Activated CD4-positive, alpha-beta memory T cell treated with anti-CD3 and anti-CD28 coated beads, Interleukin-2, amount 10 ng/mL, durations not matched to agents 7 days and 5 days (primary cell): ENCODE results near the gene SLX4IP. TPM values are rescaled to one million over a fixed set of nuclear protein-coding genes. Genes with fewer than 3 reads are reported as not detected.

ENCODE experiments used
- CTCF ChIA-PET: fragments of 350-600 bp; sonication (Branson Sonifier 250); formaldehyde crosslinking; loops from one replicate; lab custom pipeline; 2021; ENCODE audit warnings: antibody characterized with exemption, inconsistent platforms; lab: Charles Lee
- POLR2A ChIA-PET: fragments of 350-600 bp; sonication (Branson Sonifier 250); formaldehyde crosslinking; loops from one replicate; lab custom pipeline; 2021; ENCODE audit warnings: antibody characterized with exemption; lab: Charles Lee
- DNase-seq: peaks from one replicate; pipeline ENCODE4 v3.0.0-alpha.2; 2020
- H3K27ac Mint-ChIP-seq: one replicate; pipeline ENCODE4 v1.8.0; 2021; ENCODE audit warnings: mild to moderate bottlenecking, mixed read lengths
- H3K27me3 Mint-ChIP-seq: one replicate; pipeline ENCODE4 v1.8.0; 2021; ENCODE audit warnings: mixed read lengths
- H3K36me3 Mint-ChIP-seq: one replicate; pipeline ENCODE4 v1.8.0; 2021; ENCODE audit warnings: low read depth, mixed read lengths
- H3K4me1 Mint-ChIP-seq: one replicate; pipeline ENCODE4 v1.8.0; 2021; ENCODE audit warnings: mixed read lengths
- H3K4me3 Mint-ChIP-seq: one replicate; pipeline ENCODE4 v1.8.0; 2021; ENCODE audit warnings: mild to moderate bottlenecking, mixed read lengths
- H3K9me3 Mint-ChIP-seq: one replicate; pipeline ENCODE4 v1.8.0; 2021; ENCODE audit warnings: mixed read lengths
- total RNA-seq, 2 experiments: library from RNA; stranded (reverse); gene quantifications; one replicate each; pipeline ENCODE4 v1.2.3, GENCODE V29; 2021

The SLX4IP gene
- total RNA-seq, 2 experiments from 2014 or later: 6.2 TPM

DNA sequence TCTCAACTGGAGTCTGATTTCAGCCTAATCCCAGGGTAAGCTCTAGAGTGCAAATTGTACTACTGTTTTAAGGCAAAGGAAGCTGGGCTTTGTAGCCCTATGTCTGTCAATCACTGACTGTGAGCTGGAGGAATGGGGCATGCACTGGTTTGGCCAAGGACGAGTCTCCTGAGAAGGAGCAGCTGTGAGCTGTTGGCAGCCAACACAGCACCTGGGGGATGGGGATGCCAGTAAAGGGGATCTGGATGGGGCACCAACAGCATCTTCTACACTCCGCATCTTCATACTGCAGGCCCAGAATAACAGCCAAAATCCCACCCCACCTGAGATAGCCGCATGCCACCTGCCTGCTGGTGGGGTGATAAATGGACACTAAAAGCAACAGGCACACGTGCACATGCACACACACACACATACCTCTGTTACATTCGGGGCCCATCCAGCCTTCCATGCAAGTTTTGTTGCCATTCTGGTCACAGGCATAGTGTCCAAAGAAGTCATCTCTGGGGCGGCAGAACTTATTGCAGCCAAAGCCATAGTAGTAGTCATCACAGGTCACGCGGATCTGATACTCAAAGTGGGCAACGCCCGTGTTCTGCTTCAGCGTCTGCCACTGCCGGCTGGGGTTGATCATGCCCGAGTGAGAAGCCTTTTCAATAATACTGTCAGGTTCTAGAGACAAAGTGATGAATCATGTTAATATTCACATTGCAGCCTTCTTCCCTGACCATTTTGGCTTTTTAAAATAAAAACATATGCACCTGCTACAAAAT, 223.1 kb downstream of the SLX4IP start:
- Mint-ChIP-seq H3K36me3 (no peaks in the 10 kb centered on the region), H3K27ac (no peak overlapping the region), H3K9me3 (no peaks in the 10 kb centered on the region), H3K27me3 (peaks cover 50% of the 10 kb centered on the region), H3K4me3 (no peak overlapping the region), H3K4me1 (no peaks in the 10 kb centered on the region)
- ChIA-PET POLR2A (no interaction called here), CTCF (no interaction called here)
- DNase-seq: no peak

DNA sequence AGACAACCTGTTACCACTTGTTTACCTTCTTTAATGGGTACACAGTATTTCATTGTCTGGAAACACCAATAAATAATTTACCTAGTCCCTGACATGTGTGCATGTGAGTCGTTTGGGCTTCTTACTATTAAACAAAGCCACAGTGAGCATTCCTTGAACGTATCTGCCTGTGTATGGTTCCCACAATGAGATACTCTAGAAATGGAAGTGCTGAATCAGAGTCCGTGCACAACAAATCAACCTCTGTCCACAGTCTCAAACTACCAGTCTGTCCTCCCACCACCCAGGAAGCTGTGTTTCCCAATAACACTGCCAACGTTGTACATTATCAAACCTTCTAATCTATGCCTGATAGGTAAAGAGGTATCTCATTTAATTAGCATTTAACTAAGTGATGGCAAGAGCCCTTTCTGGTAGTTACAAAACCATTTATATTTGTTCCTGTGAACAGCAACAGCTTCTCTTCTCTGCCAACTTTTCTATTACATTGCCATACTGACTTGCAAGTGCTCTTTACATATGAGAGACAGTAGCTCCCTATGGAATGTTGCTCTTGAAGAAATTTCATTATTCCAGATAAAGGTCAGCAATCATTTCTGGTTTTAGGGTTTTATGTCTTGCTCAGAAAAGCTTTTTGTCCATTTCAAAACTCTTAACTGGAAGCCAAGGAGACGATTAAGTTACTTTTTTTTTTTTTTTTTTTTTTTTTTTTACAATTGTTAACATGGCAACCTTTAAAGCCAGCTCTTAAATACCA, 223.9 kb downstream of the SLX4IP start:
- no peak for DNase-seq
- ChIA-PET POLR2A (no interaction called here), CTCF (no interaction called here)
- no peaks in the 10 kb centered on the region for H3K36me3 Mint-ChIP-seq
- peaks cover 54% of the 10 kb centered on the region for H3K27me3 Mint-ChIP-seq
- no peaks in the 10 kb centered on the region for H3K9me3 Mint-ChIP-seq
- no peak overlapping the region for H3K27ac Mint-ChIP-seq
- no peaks in the 10 kb centered on the region for H3K4me1 Mint-ChIP-seq
- H3K4me3 Mint-ChIP-seq: no peak overlapping the region

DNA sequence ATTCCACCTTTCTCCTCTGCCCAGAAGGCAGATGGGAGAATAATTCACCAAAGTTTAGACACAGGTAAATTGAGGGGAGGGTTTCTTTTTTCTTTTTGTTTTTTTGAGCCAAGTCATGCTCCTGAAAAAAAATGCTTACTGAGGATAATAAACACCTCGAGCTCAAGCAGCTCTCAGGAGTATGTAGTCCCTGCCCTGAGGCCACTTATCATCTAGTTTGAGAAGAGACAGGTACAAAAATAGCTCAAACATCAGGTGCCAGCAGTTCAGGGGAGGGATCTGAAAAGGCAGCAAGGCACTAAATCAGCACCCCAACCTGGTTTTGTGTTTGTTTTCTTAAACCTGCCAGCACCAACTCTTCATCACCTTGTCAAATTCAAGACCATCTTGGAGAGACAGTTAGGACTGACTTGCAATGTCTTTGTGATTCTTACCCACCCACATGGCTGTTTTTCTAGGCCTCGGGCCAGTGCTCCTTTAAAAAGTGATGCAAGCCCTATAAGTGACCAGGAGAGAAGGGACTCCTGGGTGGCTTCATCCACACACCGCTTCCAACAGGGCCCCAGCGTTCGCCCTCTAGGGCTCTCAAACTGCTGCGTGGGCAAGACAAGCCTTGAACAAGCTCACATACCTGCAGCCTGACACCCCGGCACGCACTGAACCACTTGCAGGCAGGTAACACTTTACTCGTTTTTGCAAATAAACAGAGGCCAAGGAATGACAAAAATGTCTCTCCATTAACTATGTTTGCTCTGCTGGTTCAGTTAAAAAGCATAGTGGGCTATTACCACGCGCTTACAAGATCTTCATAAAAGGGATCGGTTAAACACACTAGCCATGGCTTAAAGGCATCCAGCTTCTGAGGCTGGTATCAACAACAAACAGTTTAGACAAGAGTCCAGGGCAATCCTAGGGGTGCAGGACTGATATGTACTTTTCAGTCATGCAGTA, 224.8 kb downstream of the SLX4IP start:
- Mint-ChIP-seq H3K9me3 (no peaks in the 10 kb centered on the region), H3K27me3 (peaks cover 51% of the 10 kb centered on the region), H3K4me1 (no peaks in the 10 kb centered on the region), H3K36me3 (no peaks in the 10 kb centered on the region), H3K4me3 (no peak overlapping the region), H3K27ac (no peak overlapping the region)
- no peak for DNase-seq
- ChIA-PET CTCF (no interaction called here), POLR2A (no interaction called here)

DNA sequence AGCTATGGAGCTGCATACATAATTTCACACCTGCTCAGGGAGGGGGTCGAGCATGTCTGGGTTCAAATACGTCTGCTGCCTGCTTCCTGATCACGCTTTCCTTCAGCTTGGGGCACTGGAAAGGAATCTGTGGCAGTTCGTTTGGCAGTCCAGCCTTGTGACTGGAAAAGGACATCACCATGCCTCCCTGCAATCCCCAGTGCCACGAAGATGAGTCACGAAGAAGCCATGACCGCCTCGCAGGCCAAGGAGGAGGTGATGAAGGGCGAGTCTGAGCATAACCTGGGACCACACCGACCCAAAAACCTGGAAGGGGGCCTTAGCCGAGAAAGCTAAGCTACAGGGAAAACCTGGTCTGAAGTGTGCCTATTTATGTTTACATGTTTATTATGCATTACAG, 225.6 kb downstream of the SLX4IP start:
- ChIA-PET POLR2A (no interaction called here), CTCF (no interaction called here)
- no peaks in the 10 kb centered on the region for H3K9me3 Mint-ChIP-seq
- no peaks in the 10 kb centered on the region for H3K4me1 Mint-ChIP-seq
- H3K27ac Mint-ChIP-seq: no peak overlapping the region
- H3K4me3 Mint-ChIP-seq: no peak overlapping the region
- no peak for DNase-seq
- peaks cover 55% of the 10 kb centered on the region for H3K27me3 Mint-ChIP-seq
- H3K36me3 Mint-ChIP-seq: no peaks in the 10 kb centered on the region

DNA sequence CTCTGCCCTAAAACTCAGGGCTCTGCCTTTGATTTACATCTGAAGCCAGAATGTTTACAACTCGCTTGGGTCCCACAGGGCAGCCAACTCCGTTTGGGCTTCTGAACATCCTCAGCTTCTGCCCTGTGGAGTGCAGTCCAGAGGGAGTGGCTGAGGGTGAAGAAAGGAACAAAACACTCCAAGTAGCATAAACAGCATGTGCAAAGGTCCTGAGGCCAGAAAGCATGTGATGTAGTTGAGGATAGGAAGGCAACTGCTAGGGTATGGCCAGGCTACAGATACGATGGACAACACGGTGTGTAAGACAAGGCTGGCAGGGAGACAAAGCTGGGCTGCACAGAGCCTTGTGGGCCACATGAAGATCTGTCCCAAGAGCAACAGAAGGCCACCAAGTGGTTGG, 226.2 kb downstream of the SLX4IP start:
- no peaks in the 10 kb centered on the region for H3K4me1 Mint-ChIP-seq
- no peaks in the 10 kb centered on the region for H3K9me3 Mint-ChIP-seq
- CTCF ChIA-PET: no interaction called here
- DNase-seq: no peak
- no peak overlapping the region for H3K4me3 Mint-ChIP-seq
- H3K27ac Mint-ChIP-seq: no peak overlapping the region
- H3K36me3 Mint-ChIP-seq: no peaks in the 10 kb centered on the region
- peaks cover 58% of the 10 kb centered on the region for H3K27me3 Mint-ChIP-seq
- POLR2A ChIA-PET: no interaction called here

DNA sequence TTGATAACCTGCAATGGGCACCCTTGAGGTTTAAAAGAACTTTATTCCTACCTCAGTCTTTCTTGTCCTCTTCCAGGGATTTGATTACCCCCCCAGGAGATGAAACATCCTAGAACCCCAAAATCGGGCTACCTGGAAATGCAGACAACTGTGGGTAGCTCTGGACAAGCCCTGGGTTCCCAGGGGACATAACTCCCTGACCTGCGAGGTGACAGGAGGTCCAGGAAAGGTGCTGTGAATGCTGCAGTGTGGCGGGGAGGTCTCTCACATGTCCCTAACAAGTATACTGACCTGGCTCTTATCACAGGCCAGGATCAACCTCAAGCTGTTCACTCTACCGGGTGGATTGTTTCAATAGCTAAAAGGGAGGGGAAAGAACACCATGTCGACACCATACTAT, 227.0 kb downstream of the SLX4IP start:
- Mint-ChIP-seq H3K27ac (no peak overlapping the region), H3K27me3 (peaks cover 57% of the 10 kb centered on the region), H3K9me3 (no peaks in the 10 kb centered on the region), H3K36me3 (no peaks in the 10 kb centered on the region), H3K4me3 (no peak overlapping the region), H3K4me1 (no peaks in the 10 kb centered on the region)
- CTCF ChIA-PET: no interaction called here
- DNase-seq: no peak
- POLR2A ChIA-PET: no interaction called here

DNA sequence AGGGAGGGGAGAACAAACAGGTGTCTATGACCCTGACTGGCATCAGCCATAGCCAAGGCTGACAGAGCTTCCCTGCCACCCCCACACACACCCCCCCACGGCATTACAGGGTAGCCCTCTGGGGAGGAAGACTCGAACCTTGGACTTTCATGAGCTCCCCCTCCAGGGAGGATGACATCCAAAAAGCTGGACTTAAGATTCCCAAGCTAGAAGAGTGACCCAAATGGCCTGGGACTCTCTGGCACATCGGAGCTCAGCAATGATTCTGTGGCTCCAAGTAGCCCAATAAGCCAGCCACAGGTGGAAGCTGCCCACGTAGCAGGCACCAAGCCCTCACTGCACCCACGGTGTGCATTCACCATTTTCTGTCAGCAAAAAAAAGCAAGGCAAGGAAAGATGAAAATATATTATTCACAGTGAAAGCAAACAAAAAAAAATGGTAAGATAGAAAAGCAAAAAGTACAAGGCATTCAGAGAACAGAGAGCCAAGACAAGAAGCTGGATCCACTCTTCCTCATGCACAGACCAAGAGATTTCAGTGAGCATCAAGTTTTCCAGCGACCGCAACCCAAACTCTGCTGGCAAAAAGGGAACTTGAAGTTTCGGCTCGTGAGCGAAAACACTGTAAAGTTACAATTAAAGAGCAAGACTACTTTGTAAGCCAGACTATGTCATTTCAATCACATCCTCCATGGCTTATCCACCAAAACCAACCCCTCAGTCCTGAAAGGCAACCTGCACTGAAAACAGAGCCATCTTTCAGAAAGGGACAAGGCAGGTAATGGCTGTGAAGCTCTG, 227.8 kb downstream of the SLX4IP start:
- DNase-seq: no peak
- Mint-ChIP-seq H3K36me3 (no peaks in the 10 kb centered on the region), H3K4me1 (no peaks in the 10 kb centered on the region), H3K4me3 (no peak overlapping the region), H3K9me3 (no peaks in the 10 kb centered on the region), H3K27ac (no peak overlapping the region), H3K27me3 (peaks cover 56% of the 10 kb centered on the region)
- POLR2A ChIA-PET: no interaction called here
- CTCF ChIA-PET: no interaction called here

DNA sequence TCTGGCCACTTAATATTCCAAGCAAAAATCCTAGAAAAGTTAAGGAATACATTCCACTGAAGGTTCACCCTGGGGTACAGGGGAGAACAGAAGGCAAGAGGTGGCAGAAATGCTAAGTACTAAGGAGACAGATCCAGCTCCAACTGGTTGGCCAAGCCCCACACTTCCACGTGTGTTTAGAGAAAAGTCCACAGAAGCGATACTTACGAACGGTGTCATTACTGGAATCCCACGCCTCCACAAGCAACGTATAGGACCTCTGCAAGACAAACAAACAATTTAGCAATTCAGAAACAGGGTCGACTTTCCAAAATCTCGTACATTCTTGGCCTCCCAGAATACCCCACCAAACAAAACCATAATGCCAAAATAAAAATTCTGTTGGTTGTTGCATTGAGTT, 228.7 kb downstream of the SLX4IP start:
- H3K4me1 Mint-ChIP-seq: no peaks in the 10 kb centered on the region
- no peak overlapping the region for H3K4me3 Mint-ChIP-seq
- H3K27ac Mint-ChIP-seq: no peak overlapping the region
- POLR2A ChIA-PET: no interaction called here
- CTCF ChIA-PET: no interaction called here
- H3K36me3 Mint-ChIP-seq: no peaks in the 10 kb centered on the region
- H3K27me3 Mint-ChIP-seq: peaks cover 58% of the 10 kb centered on the region
- H3K9me3 Mint-ChIP-seq: no peaks in the 10 kb centered on the region
- no peak for DNase-seq

DNA sequence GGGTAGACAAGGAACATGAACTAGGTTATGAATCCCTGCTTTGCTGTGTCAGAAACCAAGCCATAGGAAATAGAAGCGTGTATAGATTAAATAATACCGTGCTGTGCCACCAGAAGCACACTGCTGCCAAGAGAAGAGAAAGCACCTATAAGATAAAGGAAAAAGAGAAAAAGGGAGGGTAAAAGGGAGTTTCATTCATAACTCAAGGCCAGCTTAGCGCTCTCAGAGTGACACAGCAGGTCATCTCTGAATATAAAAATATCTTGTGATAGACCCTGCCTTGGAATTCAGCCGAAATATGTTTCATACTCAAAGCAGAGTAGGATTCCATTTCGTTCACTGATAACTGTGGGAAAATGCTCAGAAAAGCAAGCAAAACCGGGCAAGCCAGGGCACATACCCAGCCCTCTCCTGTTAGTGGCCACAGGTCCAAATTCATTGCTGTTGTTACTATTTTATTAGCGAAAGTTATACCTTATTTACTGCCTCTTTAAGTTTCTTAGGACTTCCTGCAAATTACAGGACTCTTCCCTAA, 230.0 kb downstream of the SLX4IP start:
- H3K27me3 Mint-ChIP-seq: peaks cover 62% of the 10 kb centered on the region
- no peak for DNase-seq
- ChIA-PET CTCF (no interaction called here), POLR2A (no interaction called here)
- no peaks in the 10 kb centered on the region for H3K9me3 Mint-ChIP-seq
- no peak overlapping the region for H3K27ac Mint-ChIP-seq
- no peak overlapping the region for H3K4me3 Mint-ChIP-seq
- H3K4me1 Mint-ChIP-seq: peaks cover under 1% of the 10 kb centered on the region
- no peaks in the 10 kb centered on the region for H3K36me3 Mint-ChIP-seq

DNA sequence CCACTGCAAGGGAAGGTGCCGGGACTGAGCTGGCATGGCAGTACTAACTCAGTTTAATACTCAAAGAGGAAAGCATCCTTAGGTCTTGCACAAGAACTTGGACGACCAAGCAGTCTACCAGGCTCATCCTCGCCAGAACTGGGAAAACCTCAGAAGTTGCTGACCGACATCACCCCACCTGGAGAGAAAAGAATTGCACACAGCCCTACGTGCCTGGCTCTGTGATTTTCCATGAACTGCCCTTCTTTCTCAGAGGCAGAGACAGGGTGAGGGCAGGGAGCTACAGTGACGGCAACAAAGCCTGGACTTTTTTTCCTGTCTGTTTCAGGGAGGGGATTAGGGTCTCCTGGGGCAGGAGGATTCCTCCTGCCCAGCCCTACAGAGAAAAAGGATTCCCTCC, 230.7 kb downstream of the SLX4IP start:
- DNase-seq: no peak
- ChIA-PET POLR2A (no interaction called here), CTCF (no interaction called here)
- Mint-ChIP-seq H3K4me3 (no peak overlapping the region), H3K9me3 (no peaks in the 10 kb centered on the region), H3K27ac (no peak overlapping the region), H3K36me3 (no peaks in the 10 kb centered on the region), H3K27me3 (peaks cover 62% of the 10 kb centered on the region), H3K4me1 (peaks cover 8% of the 10 kb centered on the region)

DNA sequence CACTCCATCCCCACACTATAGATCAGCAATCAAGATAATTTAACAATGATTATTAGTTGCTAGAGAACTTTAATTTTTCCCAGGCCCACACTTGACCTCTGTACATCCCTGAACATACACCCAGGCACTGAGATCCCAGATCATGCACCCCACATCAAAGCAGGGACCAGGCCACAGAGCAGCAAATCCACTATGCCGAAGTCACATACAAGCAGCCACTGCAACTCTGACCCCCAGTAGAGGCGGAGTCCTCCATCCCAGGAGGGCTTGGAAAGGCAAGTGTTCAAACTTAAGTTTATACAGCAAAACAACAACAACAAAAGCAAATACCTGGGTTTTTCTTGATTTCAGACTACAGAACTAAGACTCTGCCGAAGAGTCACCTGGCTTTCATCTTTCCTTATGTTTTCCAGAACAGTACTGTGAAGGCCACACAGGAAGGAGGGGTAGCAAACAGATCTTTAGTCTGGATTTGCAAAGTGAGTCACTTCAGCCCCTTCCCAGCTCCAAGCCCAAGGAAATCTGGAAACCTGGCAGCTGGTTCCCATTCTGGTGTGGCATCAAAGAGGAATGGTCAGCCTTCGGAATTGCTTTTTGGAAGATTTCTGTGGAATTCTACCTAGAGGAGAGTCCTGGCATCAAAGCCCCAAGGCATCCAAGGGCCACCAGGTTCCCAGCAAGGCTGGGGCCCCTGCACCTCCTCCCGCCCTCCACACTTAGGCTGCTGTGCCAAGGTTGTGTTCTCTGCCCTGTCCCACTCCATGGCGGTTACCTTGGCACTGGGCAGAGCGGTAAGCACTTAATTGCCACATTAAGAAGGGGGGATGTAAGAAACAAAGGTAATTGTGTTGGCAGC, 231.3 kb downstream of the SLX4IP start:
- POLR2A ChIA-PET: no interaction called here

DNA sequence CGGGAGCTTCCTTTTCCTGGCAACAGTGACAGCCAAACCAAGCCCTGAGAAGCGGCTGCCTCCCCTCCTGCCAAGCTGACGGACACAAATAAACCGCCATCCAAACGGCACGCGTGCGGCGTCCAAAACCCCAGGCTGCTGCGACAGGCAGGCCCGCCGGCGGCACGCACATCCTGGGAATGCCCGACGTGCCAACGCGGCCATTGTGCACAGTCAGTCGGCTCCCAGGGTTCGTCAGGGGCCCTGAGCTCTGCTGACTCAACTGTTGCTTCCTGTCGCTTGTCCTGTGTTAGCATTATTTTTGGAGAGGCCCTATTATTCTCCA, 231.9 kb downstream of the SLX4IP start:
- peaks cover 16% of the 10 kb centered on the region for H3K4me1 Mint-ChIP-seq
- H3K27me3 Mint-ChIP-seq: peaks cover 65% of the 10 kb centered on the region
- H3K27ac Mint-ChIP-seq: no peak overlapping the region
- ChIA-PET CTCF (no interaction called here), POLR2A (no interaction called here)
- DNase-seq: no peak
- no peaks in the 10 kb centered on the region for H3K9me3 Mint-ChIP-seq
- no peak overlapping the region for H3K4me3 Mint-ChIP-seq
- no peaks in the 10 kb centered on the region for H3K36me3 Mint-ChIP-seq

More for the DNA sequence above, 231.3 kb downstream of the SLX4IP start:
- H3K4me1 Mint-ChIP-seq: peaks cover 13% of the 10 kb centered on the region
- H3K27me3 Mint-ChIP-seq: peaks cover 64% of the 10 kb centered on the region
- DNase-seq: no peak
- CTCF ChIA-PET: no interaction called here
- H3K9me3 Mint-ChIP-seq: no peaks in the 10 kb centered on the region
- no peak overlapping the region for H3K4me3 Mint-ChIP-seq
- H3K36me3 Mint-ChIP-seq: no peaks in the 10 kb centered on the region
- H3K27ac Mint-ChIP-seq: no peak overlapping the region
